Hematopoietic multipotent progenitor cell treated with erythropoietin and hydrocortisone succinate and interleukin-3 and kit ligand, for 8 days (in vitro differentiated cells): Measurements from ENCODE around the gene C6orf89.
A peak's percentile ranks its signal among the peaks of the same experiment; 100 is the strongest.

ENCODE experiments used
- DNase-seq: peaks from one replicate; pipeline ENCODE4 v3.0.0-alpha.2; 2015

Gene C6orf89

DNA sequence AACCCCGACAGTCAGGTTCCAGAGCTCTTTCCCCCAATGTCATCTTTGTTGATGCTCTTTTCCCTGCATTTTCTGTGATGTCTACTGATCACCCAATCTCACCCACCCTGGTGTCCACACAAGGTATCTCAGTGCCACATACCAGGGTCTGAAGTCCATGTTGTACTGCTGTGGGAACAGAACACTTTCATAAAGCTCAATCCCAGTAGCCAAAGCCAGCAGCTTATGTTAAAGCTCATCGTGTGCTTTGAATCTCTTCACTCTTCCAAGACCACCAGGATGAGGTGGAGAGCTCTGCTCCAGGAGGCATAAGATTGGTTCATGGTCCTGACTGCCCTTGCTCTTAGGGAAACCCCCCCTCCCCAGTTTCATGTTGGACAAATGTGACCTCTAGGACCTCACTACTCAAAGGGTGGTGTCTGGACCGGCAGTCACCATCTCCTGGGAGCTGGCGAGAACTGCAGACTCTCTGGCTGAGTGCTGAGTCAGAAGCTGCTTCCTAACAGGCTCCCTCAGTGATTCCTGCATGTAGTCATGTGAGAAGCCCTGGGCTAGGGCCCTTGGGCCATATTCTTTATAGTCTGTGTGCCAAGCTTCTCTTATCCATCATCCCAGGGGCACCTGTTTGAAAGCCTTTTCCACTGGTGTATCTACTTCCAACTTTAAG is 33.1 kb upstream of the C6orf89 start:
- no peak for DNase-seq

DNA sequence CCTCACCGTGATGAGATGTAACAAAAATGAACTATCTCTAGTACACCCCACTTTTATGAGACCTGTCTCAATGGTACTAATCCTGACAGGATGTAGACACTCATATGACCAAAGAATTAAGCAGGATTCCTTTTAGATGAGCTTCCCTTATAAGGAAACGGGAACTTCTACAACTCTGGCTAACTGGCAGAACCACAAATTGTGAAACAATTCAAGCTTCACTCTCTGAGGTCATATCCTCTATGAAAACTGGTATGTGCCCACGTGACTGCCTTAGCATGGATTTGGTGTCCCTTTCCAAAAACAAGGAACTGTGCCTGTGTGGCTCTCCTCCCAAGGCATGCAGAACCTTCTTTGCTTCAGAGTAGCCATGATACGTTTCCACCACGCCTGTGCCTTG is 32.4 kb upstream of the C6orf89 start:
- no peak for DNase-seq

DNA sequence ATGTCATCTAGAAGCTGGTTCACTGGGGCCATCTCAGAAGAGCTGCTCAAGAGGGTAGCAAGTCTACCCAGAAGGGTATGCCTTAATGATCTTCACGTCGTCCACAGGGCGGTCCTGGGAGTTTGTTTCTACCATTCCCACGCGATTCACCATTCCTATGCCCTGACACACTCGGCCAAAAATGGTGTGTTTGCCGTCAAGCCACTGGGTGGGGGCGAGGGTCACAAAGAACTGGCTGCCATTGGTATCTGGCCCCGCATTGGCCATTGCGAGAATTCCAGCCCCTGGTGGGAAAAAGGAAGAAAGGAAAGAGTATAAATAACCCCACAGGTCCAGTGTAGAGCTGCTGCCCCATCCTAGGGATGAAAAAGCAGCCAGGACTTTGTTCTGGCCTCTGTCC is 30.0 kb upstream of the C6orf89 start:
- no peak for DNase-seq

DNA sequence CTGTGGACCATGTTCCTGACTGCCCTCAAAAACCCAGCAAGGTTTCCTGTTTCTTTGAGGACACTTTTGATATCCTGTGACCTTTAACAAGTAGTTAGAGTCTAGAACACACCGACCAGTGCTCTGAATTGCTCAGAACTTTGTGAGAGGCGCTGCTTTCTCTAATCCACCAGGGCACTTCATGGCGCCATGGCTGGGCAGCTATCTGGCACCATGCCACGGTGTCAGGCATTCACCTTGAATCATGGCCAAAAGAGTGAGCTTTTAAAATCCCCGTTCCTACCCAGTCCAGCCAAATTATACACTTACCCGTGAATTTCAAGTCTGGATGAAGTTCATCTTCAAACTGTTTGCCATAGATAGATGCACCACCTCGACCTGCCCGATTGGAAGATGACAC is 29.5 kb upstream of the C6orf89 start:
- DNase-seq: no peak

DNA sequence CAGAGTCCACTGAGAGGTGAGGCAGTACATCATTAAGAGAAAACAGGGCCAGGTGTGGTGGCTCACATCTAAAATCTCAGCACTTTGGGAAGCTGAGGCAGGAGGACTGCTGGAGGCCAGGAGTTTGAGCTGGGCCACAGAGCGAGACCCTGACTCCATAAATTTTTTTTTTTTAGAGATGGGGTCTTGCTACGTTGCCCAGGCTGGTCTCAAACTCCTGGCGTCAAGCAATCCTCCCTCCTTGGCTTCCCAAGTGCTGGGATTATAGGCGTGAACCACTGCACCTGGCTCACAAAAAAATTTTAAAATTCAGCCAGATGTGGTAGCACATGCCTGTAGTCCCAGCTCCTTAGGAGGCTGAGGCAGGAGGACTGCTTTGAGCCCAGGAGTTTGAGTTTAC is 28.4 kb upstream of the C6orf89 start:
- DNase-seq: no peak

DNA sequence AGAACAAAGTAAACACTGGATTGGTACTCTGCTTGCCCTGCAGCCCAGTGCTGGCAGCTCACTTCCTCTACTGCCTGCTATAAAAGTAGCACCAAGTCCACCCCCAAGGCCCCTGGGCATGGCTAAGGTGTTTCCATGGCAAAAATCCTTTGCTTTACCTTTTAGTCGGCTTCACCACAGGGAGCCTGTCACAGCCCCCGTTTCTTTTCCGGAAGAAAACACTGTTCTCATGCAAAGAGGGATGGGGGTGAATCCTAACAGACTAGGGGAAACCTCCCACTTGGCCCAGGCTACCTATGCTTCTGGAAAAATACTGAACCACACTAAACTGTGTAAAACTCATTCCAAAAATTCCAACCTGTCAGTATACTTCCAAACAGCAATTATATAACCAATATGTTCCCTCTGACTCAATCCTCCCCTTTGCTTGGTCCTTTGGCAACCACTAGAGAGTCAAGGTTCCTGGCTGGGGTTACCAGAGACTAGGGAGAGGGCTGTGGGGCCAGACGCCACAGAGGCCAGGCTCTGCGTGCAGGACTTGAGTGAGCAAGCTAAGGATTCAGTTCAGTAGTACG is 27.3 kb upstream of the C6orf89 start:
- DNase-seq: no peak

DNA sequence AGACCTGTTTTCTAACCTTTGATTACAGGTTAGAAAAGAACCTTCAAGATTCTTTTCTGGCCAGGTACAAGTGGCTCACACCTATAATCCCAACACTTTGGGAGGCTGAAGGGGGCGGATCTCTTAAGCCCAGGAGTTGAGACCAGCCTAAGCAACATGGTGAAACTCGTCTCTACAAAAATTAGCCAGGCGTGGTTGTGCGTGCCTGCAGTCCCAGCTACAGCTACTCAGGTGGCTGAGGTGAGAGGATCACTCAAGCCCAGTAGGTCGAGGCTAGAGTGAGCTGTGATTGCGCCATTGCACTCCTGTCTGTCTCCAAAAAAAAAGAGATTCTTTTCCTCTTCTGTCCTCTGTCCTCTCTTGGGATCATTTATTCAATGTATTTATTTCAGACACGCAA is 25.6 kb upstream of the C6orf89 start:
- no peak for DNase-seq

DNA sequence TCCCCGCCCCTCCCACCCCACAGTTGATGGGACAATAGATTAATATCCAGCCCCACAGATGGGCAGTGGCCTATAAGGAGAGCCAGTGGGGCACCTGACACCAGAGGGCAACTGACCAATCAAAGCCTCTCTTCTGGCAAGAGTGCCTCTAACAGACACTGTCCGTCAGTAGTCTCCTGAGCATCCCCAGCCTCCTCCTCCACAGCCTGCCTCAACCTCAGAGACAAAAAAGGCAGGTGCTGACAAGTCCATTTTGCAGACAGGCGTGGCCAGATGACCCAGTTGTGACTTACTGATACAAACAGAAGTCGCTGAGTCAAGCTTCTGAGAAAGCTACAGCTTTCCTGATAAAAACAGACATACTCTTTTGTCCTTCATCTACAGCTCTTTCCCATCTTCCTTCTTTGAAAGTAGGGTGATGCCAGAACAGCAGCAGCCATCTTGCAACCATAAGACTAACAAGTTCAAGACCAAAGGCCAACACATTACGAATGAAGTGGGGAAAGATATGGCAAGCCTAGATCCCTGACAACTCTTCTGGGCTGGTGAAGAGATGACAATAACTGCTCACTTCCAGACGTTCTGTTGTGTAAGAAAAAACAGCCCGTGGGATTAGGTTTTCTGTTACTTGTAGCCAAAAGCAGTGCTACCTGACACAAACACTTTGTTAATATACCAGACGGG is 23.4 kb upstream of the C6orf89 start:
- peak; percentile 97 for DNase-seq

DNA sequence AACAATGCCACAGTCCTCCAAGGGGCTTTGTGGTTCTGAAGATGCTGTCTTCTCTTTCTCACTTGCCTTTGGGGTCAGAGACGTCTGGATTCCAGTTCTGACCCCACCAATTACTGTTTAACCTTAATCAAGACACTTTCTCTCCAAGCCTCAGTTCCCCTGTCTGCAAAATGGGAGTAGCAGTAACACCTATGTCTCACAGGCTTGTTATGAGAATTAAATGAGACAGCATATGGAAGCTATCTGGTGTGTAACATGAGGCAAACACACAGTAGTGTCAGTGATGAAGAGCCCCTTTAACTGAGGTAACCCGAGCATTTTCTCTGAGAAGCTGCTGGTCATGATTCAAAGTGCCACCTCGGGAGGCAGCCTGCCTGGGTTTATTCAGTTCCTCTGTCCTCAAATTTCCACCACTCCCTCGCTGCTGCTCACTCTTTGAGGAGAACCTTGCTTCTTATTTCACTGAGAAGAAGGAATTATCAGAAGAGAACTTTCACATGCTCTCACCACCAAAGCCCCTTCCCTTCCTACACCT is 22.8 kb upstream of the C6orf89 start:
- no peak for DNase-seq

DNA sequence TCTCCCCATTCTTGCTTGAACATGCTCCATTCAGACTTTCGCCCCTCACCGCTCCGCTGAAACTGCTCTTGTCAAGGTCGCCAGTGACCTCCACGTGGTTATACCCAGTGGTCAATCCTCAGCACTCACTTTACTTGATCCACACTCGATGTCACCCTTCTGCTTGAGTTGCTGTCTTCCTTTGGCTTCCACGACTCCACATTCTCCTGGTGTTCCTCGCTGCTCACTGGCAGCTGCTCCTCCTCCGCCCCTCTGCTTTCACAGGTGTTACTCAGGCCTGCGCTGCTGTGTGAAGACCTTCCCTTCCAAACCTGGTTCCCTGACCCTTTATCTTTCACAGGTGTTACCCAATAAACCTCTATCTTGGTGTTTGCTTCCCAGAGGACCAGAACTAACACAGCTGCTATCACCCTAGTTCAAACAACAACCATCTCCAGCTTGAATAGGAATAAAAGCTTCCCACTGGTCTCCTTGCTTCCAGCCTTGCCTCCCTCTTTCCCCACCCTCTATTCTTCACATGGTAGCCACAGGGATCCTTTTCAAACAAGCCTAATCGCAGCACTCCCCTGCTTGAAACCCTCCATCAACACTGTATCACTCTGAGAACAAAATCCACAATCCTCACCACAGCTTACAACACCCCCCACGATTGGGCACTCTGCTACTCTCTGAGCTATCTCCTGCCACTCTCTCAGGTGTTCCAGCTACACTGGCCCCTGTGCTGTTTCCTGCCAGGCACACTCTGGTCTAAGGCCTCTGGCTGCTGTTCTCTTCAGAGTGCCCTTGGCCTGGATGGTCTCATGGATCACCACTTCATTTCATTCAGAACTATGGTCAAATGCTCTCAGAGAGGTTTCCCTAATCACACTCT is 21.8 kb upstream of the C6orf89 start:
- DNase-seq: no peak

DNA sequence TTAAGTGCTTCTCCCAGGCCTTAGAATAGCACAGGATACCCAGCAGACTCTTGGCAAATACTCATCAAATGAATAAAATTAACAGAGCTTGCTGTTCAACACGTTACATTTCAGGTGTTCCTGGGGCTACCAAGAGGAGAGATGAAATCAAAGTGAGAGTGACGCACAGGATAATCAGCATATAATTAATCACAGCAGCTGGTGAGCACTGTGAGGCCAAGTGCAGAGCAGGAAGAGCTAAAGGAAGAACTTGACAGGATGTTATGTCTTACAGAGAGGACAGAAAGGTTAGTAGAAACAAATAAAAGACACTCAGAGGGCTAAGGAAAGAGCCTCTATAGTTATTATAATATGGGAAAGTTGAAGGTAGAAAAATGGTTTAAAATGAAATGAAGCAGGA is 19.9 kb upstream of the C6orf89 start:
- DNase-seq: no peak

DNA sequence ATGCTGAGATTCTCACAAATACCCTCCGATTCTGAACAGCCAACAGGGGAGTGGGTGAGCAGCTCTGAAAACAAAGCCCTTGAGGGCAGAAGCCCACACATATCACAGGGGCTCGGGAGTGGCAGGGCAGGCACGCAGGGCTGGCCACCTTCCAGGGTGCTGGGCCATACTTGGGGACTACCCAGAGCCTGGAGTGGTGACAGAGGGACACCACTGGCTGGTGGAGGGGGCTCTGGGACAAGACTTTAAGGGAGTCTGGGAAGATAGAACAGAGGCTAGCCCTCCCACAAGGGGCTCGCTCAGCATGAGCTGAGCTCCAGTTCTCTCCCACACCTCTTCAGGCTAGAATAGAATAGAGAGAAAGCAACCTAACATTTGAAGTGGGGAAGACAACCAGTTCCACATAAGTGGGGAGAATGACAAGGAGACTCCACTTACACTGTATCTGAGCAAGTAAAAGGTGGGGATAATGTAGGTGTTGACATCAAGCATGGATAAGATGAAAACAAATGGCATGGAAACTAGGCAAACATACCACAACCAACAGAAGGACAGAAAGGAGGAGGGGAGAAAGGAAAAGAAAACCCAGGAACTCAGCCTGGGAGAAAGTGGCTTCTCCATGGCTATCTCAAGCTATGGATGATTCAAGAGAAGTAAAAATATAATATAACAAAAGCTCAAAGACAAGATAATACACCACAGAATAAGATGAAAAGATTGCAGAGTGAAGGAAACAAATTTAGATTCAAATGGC is 18.1 kb upstream of the C6orf89 start:
- DNase-seq: no peak

DNA sequence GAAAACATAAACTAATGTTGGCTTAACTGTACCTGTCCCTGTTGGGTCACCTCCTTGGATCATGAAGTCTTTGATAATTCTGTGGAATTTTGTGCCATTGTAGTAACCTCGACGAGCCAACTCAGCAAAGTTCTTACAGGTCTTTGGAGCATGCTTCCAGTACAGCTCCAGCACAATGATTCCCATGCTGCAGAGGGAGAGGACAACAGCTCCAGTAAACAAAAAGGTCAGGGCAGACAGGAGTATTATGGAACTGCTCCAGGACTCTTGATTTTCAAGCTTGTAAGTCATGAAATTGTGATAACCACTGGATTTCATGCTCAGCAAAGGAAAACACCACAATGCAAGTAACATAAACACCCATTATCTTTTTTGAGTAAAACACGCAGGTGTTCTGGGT is 14.1 kb upstream of the C6orf89 start:
- no peak for DNase-seq

DNA sequence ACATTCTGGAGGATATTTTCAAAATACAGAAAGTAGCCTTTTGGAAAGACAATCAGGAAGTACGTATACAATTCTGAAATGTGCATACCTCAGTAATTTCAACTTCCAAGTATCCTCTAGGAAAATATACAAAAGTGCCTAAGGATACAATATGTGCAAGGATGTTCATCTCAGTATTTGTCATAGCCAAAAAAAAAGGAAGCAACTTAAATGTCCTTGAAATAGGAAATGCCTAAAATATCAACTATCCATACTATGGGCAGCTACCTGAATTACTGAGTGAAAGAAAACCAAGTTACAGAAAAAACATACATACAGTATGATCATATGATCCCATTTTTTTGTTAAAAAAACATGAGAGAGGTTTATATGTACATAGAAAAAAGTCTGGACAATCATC is 12.6 kb upstream of the C6orf89 start:
- DNase-seq: no peak

DNA sequence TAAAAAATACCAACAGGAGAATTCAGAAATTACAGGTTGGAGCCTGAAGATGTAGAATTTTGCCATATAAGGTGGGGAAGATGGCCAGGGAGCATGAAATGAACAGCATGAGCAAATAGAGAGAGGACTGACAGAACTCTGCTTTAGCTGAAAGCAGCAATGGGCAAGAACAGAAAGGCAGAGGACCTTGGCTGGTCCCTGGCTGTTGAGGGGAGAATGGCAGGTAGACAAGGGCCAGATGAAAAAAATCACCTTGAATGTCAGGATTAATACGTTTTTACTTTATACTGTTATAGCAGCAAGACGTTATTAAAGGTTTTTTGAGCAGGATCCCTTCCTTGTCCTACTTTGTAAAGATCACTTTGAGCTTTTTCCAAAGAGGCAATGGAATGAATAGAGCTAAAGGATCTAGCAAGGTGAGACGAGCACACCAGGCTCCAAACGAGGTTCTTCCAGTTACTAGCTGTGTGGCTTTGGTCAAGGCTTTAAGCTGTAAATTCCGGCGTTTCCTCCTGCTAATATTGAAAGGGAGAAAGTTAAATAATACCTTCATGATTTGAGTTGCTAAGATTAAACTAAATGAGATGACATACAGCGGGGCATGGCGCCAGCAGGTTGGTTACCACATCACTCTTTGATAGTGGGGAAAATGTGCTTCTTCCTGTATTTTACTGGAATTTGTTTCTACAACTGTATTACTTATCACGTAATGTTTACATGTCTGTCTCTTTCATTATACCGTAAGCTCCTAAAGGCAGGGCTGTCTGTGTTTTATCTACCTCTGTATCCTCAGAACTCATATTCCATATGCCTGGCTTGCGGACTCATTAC is 11.9 kb upstream of the C6orf89 start:
- peak; percentile 68 for DNase-seq

DNA sequence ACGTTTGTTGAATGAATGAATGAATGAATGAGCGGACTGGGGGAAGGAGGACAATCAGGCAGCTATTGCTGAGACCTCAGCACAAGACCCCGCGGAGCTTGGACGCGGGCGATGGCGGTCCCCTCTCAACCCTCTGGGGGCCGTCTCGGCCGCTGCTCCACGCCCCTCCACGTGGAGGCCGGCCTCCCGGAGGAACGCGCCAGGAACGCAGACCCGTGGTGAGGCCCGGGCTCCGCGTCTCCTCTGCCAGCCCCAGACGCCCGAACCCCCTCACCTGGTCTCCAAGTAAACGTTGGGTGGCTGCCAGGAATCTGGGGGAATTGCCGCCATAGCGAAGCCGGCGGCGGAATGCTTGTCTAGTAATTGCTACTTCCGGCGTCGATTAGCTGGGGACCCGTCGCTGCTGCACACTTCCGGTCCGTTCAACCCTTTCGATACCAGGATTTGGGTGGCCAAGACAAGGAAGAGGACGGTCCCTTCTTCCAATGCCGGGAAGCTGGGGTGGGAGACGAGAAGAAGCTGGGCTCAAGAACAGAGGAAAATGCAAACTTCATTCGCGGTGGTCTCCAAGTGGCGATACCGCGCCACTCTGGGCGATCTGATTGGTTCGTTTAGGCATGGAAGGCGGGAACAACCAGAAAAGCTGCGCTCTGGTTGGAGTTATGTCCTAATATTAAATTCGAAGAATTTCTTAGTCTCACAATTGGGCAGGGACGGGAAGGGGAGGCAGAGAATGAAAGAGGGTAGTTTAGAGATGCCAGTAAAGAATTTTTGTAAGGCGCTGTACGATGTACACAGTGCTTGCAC is 11.1 kb upstream of the C6orf89 start, which contains the start of gene PPIL1:
Gene PPIL1, minus strand, starts transcription at position 361 of the 807 bp plus-strand sequence. Its CDS starts 31 bp downstream, at position 330.
- peak; percentile 95 for DNase-seq

DNA sequence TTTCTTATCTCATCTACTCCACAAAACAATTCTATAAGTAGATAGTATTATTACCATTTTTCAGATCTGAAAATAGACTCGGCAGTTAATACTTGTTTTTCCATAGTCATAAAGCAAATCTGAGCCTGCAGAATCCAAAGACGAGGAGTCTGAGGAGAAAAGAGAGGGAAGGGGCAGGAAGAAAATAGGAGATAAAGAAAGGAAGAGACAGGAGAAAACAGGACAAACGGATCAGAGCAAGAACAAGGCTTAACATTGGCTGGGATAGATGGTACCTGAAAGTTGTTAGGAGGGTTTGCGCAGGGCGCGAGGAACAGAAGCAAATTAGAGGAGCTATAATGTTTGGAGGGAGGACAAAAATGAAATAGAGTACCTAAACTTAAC is 10.5 kb upstream of the C6orf89 start:
- DNase-seq: no peak

DNA sequence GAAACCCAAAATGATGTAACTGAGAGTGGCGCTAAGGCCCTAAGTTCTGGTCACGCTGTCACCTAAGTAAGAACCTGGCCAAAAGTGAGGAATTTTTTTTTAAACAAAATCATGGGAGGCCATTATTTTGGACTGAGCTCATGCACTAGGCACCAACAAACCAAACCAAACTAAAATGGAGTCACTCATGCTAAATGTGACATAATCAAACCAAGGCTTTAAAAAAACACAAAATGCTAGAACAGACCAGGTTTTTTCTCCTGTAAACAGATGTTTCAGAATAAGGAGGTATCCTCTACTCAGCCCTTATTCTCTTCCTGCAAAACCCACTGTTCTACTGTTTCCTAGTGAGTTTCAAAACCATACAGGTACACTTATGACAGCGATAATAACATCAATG is 1.1 kb upstream of the C6orf89 start:
- no peak for DNase-seq

DNA sequence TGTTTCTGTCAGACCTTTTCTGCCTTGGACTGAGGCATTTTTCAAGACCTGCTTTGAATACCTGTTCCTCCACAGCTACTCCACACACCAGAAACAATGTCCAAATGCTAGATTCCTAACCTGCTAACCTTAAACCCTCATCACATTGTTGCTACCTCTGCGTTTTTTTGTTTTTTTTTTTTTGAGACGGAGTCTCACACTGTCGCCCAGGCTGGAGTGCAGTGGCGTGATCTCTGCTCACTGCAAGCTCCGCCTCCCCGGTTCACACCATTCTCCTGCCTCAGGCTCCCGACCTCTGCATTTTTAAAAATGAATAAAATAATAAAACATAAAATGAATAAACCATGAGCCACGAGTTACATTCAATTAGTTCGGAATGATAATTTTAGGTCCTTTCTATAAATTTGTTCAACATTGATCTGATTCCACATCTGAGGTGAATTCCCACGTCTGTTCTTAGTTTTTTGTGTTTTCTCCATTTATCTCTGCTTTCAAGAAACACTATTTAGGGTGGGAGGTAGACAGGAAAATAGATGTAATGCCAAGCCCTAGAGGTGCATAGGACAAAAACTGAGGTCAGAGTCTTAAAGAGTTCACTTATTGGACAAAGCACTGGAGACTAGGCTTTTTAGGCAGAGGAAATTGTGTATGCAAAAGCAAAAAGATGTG is 1.3 kb downstream of the C6orf89 start:
- DNase-seq: peak; percentile 54

DNA sequence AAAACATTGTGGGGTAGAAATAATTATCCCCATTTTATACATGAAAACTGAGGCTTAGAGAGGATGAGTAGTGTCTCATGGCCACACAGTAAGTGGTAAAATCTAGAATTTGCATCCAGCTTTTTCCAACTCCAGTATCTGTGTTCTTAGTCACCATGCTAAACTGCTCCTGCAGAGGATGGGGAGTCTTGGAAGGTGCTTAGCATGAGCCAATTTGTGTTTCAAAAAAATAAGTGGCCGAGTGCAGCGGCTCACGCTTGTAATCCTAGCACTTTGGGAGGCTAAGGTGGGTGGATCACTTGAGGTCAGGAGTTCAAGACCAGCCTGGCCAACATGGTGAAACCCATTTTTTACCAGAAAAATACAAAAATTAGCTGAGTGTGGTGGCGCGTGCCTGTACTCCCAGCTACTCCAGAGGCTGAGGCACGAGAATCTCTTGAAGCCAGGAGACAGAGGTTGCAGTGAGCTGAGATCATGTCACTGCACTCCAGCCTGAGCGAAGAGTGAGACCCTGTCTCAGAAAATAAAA is 2.4 kb downstream of the C6orf89 start:
- no peak for DNase-seq
